T-helper 2 cell treated with Interferon-gamma antibody and Interleukin-4, amounts not matched to agents 5 μg/mL and 100 μg/mL, for 36 hours (primary cell): ENCODE measurements around the gene RRP9.
"Not testable (repeated sequence)": the region's sequence is repeated elsewhere in the genome, so short reads cannot be mapped to it uniquely, and the experiment has no call there.

Experiments
- DNase-seq: peaks from one replicate; pipeline ENCODE4 v3.0.0; 2021; ENCODE audit warnings: low spot score
- H3K27ac Mint-ChIP-seq: one replicate; pipeline ENCODE4 v1.8.0; 2021; ENCODE audit warnings: mild to moderate bottlenecking, mixed read lengths
- H3K27me3 Mint-ChIP-seq: one replicate; pipeline ENCODE4 v1.8.0; 2021; ENCODE audit warnings: low read depth, mixed read lengths
- H3K36me3 Mint-ChIP-seq: one replicate; pipeline ENCODE4 v1.8.0; 2021; ENCODE audit warnings: low read depth, mixed read lengths
- H3K4me1 Mint-ChIP-seq: one replicate; pipeline ENCODE4 v1.8.0; 2021; ENCODE audit warnings: low read depth, mixed read lengths
- H3K4me3 Mint-ChIP-seq: one replicate; pipeline ENCODE4 v1.8.0; 2022; ENCODE audit warnings: mild to moderate bottlenecking, moderate library complexity, mixed read lengths
- H3K9me3 Mint-ChIP-seq: one replicate; pipeline ENCODE4 v1.8.0; 2021; ENCODE audit warnings: mixed read lengths

The RRP9 gene

GRCh38 chr3:51933471-51934138 lies 8.1 kb downstream of the RRP9 start:
- peaks cover 22% of the 10 kb centered on the region for H3K36me3 Mint-ChIP-seq
- H3K27me3 Mint-ChIP-seq = no peaks in the 10 kb centered on the region
- H3K9me3 Mint-ChIP-seq = no peaks in the 10 kb centered on the region
- H3K27ac Mint-ChIP-seq = no peak overlapping the region
- H3K4me3 Mint-ChIP-seq = no peak overlapping the region
- no peak for DNase-seq
- H3K4me1 Mint-ChIP-seq = no peaks in the 10 kb centered on the region

DNA sequence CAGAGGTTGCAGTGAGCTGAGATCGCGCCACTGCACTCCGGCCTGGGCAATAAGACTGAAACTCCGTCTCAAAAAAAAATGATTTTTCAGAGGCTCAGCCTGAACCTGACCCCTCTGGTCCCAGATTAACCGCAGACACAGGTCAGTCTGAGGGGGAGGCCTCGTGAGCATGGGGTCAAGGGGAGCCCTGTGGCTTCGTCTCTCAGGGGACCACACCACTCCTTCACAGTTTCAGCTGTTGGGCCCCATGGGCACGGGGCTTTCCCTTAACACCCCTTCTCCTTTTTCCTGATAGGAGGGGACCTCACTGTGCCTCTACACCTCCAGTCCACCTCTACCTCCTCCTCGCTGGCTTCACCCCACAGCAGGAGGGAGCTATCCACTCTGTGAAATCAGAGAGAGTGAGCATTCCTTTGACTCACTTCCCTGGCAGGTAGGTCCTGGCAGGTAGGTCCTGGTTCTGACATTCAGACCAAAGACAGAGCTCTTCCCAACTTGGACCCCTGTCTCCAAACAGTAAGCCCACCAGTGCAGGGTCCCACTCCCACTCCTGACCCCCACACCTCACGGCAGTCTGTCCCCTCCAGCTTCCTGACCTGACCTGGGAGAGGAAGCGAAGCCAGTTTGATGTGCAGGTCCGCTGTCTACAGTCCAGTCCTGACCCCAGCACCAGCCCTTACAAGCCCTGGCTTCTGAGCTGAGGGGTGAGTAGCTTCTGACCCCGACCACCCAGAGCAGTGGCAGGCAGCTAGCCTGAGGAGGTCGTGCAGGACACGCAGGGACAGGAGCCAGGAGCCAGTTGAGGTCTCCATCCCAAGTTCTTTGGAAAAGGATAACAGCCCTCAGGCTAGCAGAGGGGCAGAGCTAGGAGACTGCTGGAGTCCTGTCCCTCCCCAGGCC lies 9.0 kb downstream of the RRP9 start:
- H3K27me3 Mint-ChIP-seq = no peaks in the 10 kb centered on the region
- no peak for DNase-seq
- no peak overlapping the region for H3K4me3 Mint-ChIP-seq
- no peaks in the 10 kb centered on the region for H3K4me1 Mint-ChIP-seq
- peaks cover 18% of the 10 kb centered on the region for H3K36me3 Mint-ChIP-seq
- no peaks in the 10 kb centered on the region for H3K9me3 Mint-ChIP-seq
- no peak overlapping the region for H3K27ac Mint-ChIP-seq

DNA sequence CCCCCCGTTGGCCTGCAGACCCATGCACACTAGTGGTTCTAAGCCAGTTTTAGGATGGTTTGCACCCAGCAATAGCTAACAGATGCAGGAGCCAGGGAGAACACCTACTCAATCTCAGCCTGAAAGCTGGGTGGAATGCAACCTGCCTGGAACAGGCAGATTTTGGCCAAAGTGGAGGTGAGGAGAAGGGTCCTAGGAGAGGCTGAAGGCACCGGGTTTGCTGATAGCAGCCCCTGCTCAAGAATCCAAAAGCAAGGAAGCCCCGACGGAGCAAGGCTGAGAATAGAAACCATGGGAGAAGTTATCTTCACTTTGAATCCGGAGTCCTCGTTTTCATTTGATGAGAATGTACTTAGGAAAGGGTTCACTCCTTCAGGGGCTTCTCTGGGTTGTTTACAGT lies 9.9 kb downstream of the RRP9 start:
- Mint-ChIP-seq H3K27ac (no peak overlapping the region), H3K36me3 (peaks cover 10% of the 10 kb centered on the region), H3K27me3 (no peaks in the 10 kb centered on the region), H3K4me3 (no peak overlapping the region), H3K9me3 (no peaks in the 10 kb centered on the region), H3K4me1 (no peaks in the 10 kb centered on the region)
- no peak for DNase-seq

GRCh38 chr3:51930439-51930838 lies 11.3 kb downstream of the RRP9 start:
- no peak overlapping the region for H3K4me3 Mint-ChIP-seq
- H3K27me3 Mint-ChIP-seq = no peaks in the 10 kb centered on the region
- no peaks in the 10 kb centered on the region for H3K4me1 Mint-ChIP-seq
- H3K9me3 Mint-ChIP-seq = no peaks in the 10 kb centered on the region
- H3K27ac Mint-ChIP-seq = no peak overlapping the region
- H3K36me3 Mint-ChIP-seq = peaks cover 8% of the 10 kb centered on the region
- DNase-seq = no peak

DNA sequence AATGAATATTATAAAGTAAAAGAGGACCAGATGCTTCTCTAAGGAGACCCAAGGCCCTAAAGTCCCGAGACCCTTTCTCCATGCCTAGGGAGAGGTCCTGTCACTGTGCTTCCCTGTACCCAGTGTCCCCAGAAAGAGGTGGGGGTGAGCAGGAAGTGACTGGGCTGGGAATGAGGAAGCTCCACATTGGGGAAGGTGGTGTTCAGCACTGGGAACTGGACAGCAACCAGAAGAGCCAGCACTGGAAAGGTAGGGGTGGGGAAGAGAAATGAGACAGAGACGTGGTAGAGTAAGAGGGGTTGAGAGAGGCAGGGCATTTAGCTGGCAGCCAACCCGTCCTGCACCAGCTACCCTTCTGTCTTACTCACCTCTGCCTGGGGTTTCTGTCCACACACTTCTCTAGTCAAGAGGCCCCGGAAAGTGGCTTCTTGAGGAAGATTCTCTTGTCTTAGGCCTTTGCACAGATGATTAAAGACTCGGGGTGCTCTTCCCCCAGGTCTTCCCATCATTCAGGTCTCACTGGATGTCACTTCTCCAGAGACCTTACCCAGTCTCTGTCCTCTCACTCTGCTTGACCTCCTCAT lies 12.2 kb downstream of the RRP9 start:
- Mint-ChIP-seq H3K4me1 (no peaks in the 10 kb centered on the region), H3K36me3 (peaks cover 8% of the 10 kb centered on the region), H3K4me3 (no peak overlapping the region), H3K9me3 (no peaks in the 10 kb centered on the region), H3K27me3 (no peaks in the 10 kb centered on the region), H3K27ac (no peak overlapping the region)
- no peak for DNase-seq

GRCh38 chr3:51928981-51929380 lies 12.7 kb downstream of the RRP9 start:
- not testable (repeated sequence) for DNase-seq, H3K4me3 Mint-ChIP-seq, H3K4me1 Mint-ChIP-seq, H3K27ac Mint-ChIP-seq, H3K27me3 Mint-ChIP-seq, H3K36me3 Mint-ChIP-seq, H3K9me3 Mint-ChIP-seq

DNA sequence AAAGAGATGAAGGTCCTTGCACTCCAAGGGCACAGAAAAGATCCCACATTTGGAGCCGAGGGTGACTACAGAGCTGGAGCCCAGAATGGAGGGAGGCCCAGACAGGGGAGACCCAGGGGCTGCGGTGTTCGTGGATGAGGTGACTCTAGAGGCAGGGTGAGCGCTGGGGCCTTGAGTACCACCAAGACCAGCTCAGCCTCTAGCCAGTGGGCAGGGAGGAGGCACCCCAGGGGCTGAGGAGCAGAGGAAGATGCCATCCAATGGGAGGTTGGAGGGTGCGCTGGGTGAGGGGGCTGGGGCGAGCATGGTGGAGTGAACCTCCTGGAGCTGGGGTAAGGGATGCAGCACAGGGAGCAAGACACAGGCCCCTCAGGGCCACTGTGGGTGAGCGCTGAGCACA lies 13.3 kb downstream of the RRP9 start:
- Mint-ChIP-seq H3K27me3 (no peaks in the 10 kb centered on the region), H3K4me1 (no peaks in the 10 kb centered on the region), H3K36me3 (peaks cover 3% of the 10 kb centered on the region), H3K9me3 (no peaks in the 10 kb centered on the region), H3K27ac (no peak overlapping the region), H3K4me3 (no peak overlapping the region)
- DNase-seq = no peak

- no peaks in the 10 kb centered on the region for H3K9me3 Mint-ChIP-seq
- no peaks in the 10 kb centered on the region for H3K4me1 Mint-ChIP-seq
- H3K36me3 Mint-ChIP-seq = no peaks in the 10 kb centered on the region
- DNase-seq = no peak
- peaks cover under 1% of the 10 kb centered on the region for H3K27me3 Mint-ChIP-seq
- no peak overlapping the region for H3K27ac Mint-ChIP-seq
- H3K4me3 Mint-ChIP-seq = no peak overlapping the region
Measured at GRCh38 chr3:51927061-51927977, 14.4 kb downstream of the RRP9 start.

- Mint-ChIP-seq H3K27me3 (peaks cover 21% of the 10 kb centered on the region), H3K27ac (no peak overlapping the region), H3K4me3 (no peak overlapping the region), H3K4me1 (no peaks in the 10 kb centered on the region), H3K36me3 (no peaks in the 10 kb centered on the region), H3K9me3 (no peaks in the 10 kb centered on the region)
- no peak for DNase-seq
Measured at GRCh38 chr3:51921081-51921578, 20.6 kb downstream of the RRP9 start.

DNA sequence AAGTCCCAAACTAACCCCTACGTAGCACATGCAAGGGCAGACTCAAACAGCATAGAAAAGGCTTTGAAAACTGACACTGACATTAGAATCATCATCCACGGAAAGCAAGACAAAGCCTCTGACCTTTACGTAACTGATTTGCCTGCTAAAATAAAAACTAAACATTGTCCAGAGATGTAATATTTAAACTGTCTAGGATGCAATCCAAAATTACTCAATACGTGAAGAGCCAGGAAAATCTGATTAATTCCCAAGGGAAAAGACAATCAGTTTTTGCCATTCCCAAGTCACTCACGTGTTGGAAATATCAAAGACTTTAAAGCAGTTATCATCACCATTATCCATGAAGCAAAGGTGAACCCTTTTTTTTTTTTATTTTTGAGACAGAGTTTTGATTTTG lies 25.3 kb downstream of the RRP9 start:
- H3K27ac Mint-ChIP-seq = no peak overlapping the region
- peaks cover 23% of the 10 kb centered on the region for H3K27me3 Mint-ChIP-seq
- no peaks in the 10 kb centered on the region for H3K36me3 Mint-ChIP-seq
- no peaks in the 10 kb centered on the region for H3K4me1 Mint-ChIP-seq
- no peak for DNase-seq
- no peaks in the 10 kb centered on the region for H3K9me3 Mint-ChIP-seq
- H3K4me3 Mint-ChIP-seq = no peak overlapping the region

DNA sequence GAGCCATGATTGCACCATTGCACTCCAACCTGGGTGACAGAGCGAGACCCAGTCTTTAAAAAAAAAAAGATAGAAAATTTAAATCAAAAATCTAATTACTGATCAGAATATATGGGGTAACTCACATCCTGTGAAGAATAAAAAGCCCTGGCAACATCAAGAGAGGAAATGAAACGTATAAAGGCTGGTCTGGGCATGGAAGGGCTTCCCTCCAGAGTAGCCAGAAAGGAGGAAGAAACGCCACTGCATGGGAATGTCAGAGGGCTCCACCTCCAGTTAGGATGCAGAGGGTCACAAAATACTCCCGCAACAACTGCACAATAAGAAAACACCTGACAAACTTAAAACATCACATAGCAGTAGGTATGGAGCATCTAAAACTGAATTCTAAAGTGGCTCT lies 33.7 kb downstream of the RRP9 start:
- H3K27ac Mint-ChIP-seq = no peak overlapping the region
- no peaks in the 10 kb centered on the region for H3K4me1 Mint-ChIP-seq
- peaks cover 4% of the 10 kb centered on the region for H3K9me3 Mint-ChIP-seq
- no peaks in the 10 kb centered on the region for H3K36me3 Mint-ChIP-seq
- H3K4me3 Mint-ChIP-seq = no peak overlapping the region
- DNase-seq = no peak
- H3K27me3 Mint-ChIP-seq = peaks cover 3% of the 10 kb centered on the region

- H3K36me3 Mint-ChIP-seq = no peaks in the 10 kb centered on the region
- H3K27me3 Mint-ChIP-seq = peaks cover 14% of the 10 kb centered on the region
- no peak overlapping the region for H3K27ac Mint-ChIP-seq
- no peak overlapping the region for H3K4me3 Mint-ChIP-seq
- H3K4me1 Mint-ChIP-seq = no peaks in the 10 kb centered on the region
- peaks cover 3% of the 10 kb centered on the region for H3K9me3 Mint-ChIP-seq
- DNase-seq = no peak
Measured at GRCh38 chr3:51904034-51904823, 37.5 kb downstream of the RRP9 start.

DNA sequence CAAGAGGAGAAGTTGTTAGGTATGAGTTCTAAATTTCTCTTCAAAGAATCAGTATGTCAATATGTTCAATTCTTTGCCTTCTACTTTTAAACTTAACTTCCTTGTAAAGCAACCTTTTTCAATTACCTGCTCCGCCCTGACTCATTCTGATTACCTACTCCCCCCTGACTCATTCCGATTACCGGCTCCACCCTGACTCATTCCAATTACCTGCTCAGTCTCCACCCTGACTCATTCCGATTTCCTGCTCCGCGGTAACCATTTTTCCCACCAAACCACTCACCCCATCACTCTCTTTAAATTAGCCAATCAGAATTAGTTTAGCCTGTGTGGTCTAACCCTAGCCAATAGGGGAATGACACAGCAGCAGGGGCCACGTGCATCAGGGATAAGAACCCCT lies 39.3 kb downstream of the RRP9 start:
- not testable (repeated sequence) for H3K4me3 Mint-ChIP-seq, H3K4me1 Mint-ChIP-seq, H3K36me3 Mint-ChIP-seq, H3K9me3 Mint-ChIP-seq, DNase-seq
- peak overlapping the region; percentile 1 for H3K27ac Mint-ChIP-seq
- peaks cover 19% of the 10 kb centered on the region for H3K27me3 Mint-ChIP-seq
